H9 (cell line): Measurements from ENCODE around the gene BTBD1. TPM values are rescaled to one million over a fixed set of nuclear protein-coding genes. Genes with fewer than 3 reads are reported as not detected.

Experiments used
- DNase-seq: peaks from one replicate; pipeline ENCODE4 v3.0.0-alpha.2; 2017
- H2AFZ ChIP-seq: one replicate; pipeline ENCODE4 v1.6.1; 2013; ENCODE audit warnings: mild to moderate bottlenecking, low read length, control low read depth, moderate library complexity
- H2AK5ac ChIP-seq: 2 replicates; pipeline ENCODE4 v1.6.1; 2013; ENCODE audit warnings: low read length, control low read depth, mixed read lengths; ENCODE audit not compliant: insufficient read length
- H2BK120ac ChIP-seq: one replicate; pipeline ENCODE4 v1.6.1; 2013; ENCODE audit warnings: low read depth, mild to moderate bottlenecking, low read length, control low read depth, inconsistent platforms; ENCODE audit not compliant: poor library complexity, severe bottlenecking
- H2BK12ac ChIP-seq: 2 replicates; pipeline ENCODE4 v1.6.1; 2013; ENCODE audit warnings: low read length, control low read depth, mixed read lengths, low read depth; ENCODE audit not compliant: insufficient read length
- H2BK15ac ChIP-seq: 2 replicates; pipeline ENCODE4 v1.6.1; 2013; ENCODE audit warnings: low read depth, low read length, control low read depth
- H2BK20ac ChIP-seq: one replicate; pipeline ENCODE4 v1.6.1; 2013; ENCODE audit warnings: low read depth, mild to moderate bottlenecking, low read length, control low read depth, inconsistent platforms; ENCODE audit not compliant: poor library complexity, severe bottlenecking
- H2BK5ac ChIP-seq: 2 replicates; pipeline ENCODE4 v1.6.1; 2013; ENCODE audit warnings: low read length, control low read depth, mixed read lengths; ENCODE audit not compliant: insufficient read length
- H3K14ac ChIP-seq: 2 replicates; pipeline ENCODE4 v1.6.1; 2013; ENCODE audit warnings: low read length, control low read depth; ENCODE audit not compliant: insufficient read depth
- H3K18ac ChIP-seq: 2 replicates; pipeline ENCODE4 v1.6.1; 2013; ENCODE audit warnings: low read depth, mild to moderate bottlenecking, mixed read lengths, low read length, control low read depth; ENCODE audit not compliant: insufficient read length
- H3K23ac ChIP-seq: 2 replicates; pipeline ENCODE4 v1.6.1; 2013; ENCODE audit warnings: low read length, control low read depth, mixed read lengths, low read depth; ENCODE audit not compliant: insufficient read length
- H3K23me2 ChIP-seq: 2 replicates; pipeline ENCODE4 v1.6.1; 2013; ENCODE audit warnings: low read depth, mild to moderate bottlenecking, mixed read lengths, low read length, control low read depth; ENCODE audit not compliant: insufficient read length, poor library complexity, severe bottlenecking
- H3K27ac ChIP-seq: 2 replicates; pipeline ENCODE4 v1.5.1; 2013; ENCODE audit warnings: low read length, control low read depth, mixed read lengths, low read depth; ENCODE audit not compliant: insufficient read length
- H3K27me3 ChIP-seq: 2 replicates; pipeline ENCODE4 v1.6.1; 2013; ENCODE audit warnings: low read length, control low read depth, inconsistent platforms; ENCODE audit not compliant: insufficient read depth
- H3K4ac ChIP-seq: 2 replicates; pipeline ENCODE4 v1.6.1; 2013; ENCODE audit warnings: low read depth, mild to moderate bottlenecking, control low read depth, inconsistent platforms, low read length, moderate library complexity
- H3K4me1 ChIP-seq: 2 replicates; pipeline ENCODE4 v1.6.1; 2013; ENCODE audit warnings: low read length, control low read depth, inconsistent platforms; ENCODE audit not compliant: insufficient read depth
- H3K4me2 ChIP-seq: 2 replicates; pipeline ENCODE4 v1.6.1; 2013; ENCODE audit warnings: low read length, control low read depth, mixed read lengths; ENCODE audit not compliant: insufficient read length, insufficient read depth
- H3K56ac ChIP-seq: 2 replicates; pipeline ENCODE4 v1.6.1; 2013; ENCODE audit warnings: low read depth, mild to moderate bottlenecking, mixed read lengths, low read length, control low read depth; ENCODE audit not compliant: insufficient read length
- H3K79me1 ChIP-seq: 2 replicates; pipeline ENCODE4 v1.6.1; 2013; ENCODE audit warnings: low read depth, mild to moderate bottlenecking, moderate library complexity, low read length, control low read depth, inconsistent platforms; ENCODE audit not compliant: insufficient read depth, poor library complexity, severe bottlenecking
- H3K79me2 ChIP-seq: 2 replicates; pipeline ENCODE4 v1.6.1; 2013; ENCODE audit warnings: low read length, control low read depth, inconsistent platforms; ENCODE audit not compliant: insufficient read depth
- H3K9ac ChIP-seq: 2 replicates; pipeline ENCODE4 v1.6.1; 2013; ENCODE audit warnings: low read length, control low read depth, mixed read lengths; ENCODE audit not compliant: insufficient read length; ENCODE audit errors: extremely low read depth
- H3K9me3 ChIP-seq: one replicate; pipeline ENCODE4 v1.6.1; 2013; ENCODE audit warnings: low read depth, low read length, inconsistent platforms; ENCODE audit not compliant: control insufficient read depth
- H3T11ph ChIP-seq: one replicate; pipeline ENCODE4 v1.6.1; 2013; ENCODE audit warnings: mild to moderate bottlenecking, low read length, control low read depth, inconsistent platforms
- H4K20me1 ChIP-seq: one replicate; pipeline ENCODE4 v1.6.1; 2013; ENCODE audit not compliant: control insufficient read depth, insufficient read length, insufficient read depth
- H4K5ac ChIP-seq: 2 replicates; pipeline ENCODE4 v1.6.1; 2013; ENCODE audit warnings: low read depth, mild to moderate bottlenecking, mixed read lengths, low read length, control low read depth; ENCODE audit not compliant: insufficient read length
- H4K8ac ChIP-seq: replicated peaks from 2 replicates; pipeline ENCODE4 v1.6.1; 2013; ENCODE audit warnings: low read length, control low read depth, mixed read lengths, low read depth; ENCODE audit not compliant: insufficient read length
- H4K91ac ChIP-seq: 2 replicates; pipeline ENCODE4 v1.6.1; 2013; ENCODE audit warnings: low read depth, mild to moderate bottlenecking, moderate library complexity, mixed read lengths, low read length, control low read depth; ENCODE audit not compliant: insufficient read length
- H3K27ac Mint-ChIP-seq, 3 experiments: 2 replicates in 2 of 3; 3 replicates in 1 of 3; pipeline ENCODE4 v1.8.0; 2020 to 2021; ENCODE audit warnings: mixed read lengths in 3 of 3, mild to moderate bottlenecking in 1 of 3, moderate library complexity in 1 of 3
- H3K27me3 Mint-ChIP-seq: 2 replicates; pipeline ENCODE4 v1.8.0; 2021; ENCODE audit warnings: low read depth, mild to moderate bottlenecking, moderate library complexity, mixed read lengths
- H3K36me3 Mint-ChIP-seq, 3 experiments: 2 replicates in 2 of 3; 3 replicates in 1 of 3; pipeline ENCODE4 v1.8.0; 2020 to 2021; ENCODE audit warnings: low read depth in 3 of 3, mixed read lengths in 3 of 3; ENCODE audit not compliant: insufficient read depth in 1 of 3
- H3K4me1 Mint-ChIP-seq, 2 experiments: 2 replicates each; pipeline ENCODE4 v1.8.0; 2020; ENCODE audit warnings: mixed read lengths in 2 of 2
- H3K4me3 Mint-ChIP-seq, 2 experiments: 2 replicates in 1 of 2; 3 replicates in 1 of 2; pipeline ENCODE4 v1.8.0; 2020 to 2021; ENCODE audit warnings: mild to moderate bottlenecking in 2 of 2, mixed read lengths in 2 of 2, moderate library complexity in 1 of 2
- H3K9me3 Mint-ChIP-seq, 2 experiments: 2 replicates in 1 of 2; 3 replicates in 1 of 2; pipeline ENCODE4 v1.8.0; 2020; ENCODE audit warnings: mild to moderate bottlenecking in 2 of 2, mixed read lengths in 2 of 2, moderate library complexity in 1 of 2
- CTCF ChIP-seq: fragments of 200-600 bp; sonication (generic); conservative IDR thresholded peaks from 3 replicates; pipeline ENCODE4 v1.8.0; 2021; ENCODE audit warnings: antibody characterized with exemption, mild to moderate bottlenecking
- WGBS: extraction: QIAGEN DNeasy Blood & Tissue Kit; methylation state at CpG from one replicate; pipeline ENCODE4 v1.1.7; 2013; ENCODE audit warnings: missing lambda C conversion rate, low lambda C conversion rate, mixed read lengths; ENCODE audit not compliant: insufficient read length; ENCODE audit errors: extremely low coverage; 5-methylcytosine and 5-hydroxymethylcytosine counted together
- total RNA-seq: library from RNA; stranded (reverse); gene quantifications from 2 replicates; pipeline ENCODE4 v1.2.1, GENCODE V29; 2021

Gene BTBD1
- total RNA-seq, 1 experiment from 2014 or later: 43.3 TPM

GRCh38 chr15:82993144-82993543 is 73.9 kb downstream of the BTBD1 start:
- H3K9me3 Mint-ChIP-seq: no peaks in the 10 kb centered on the region; a peak in 1 of 5 replicates
- no peaks in the 10 kb centered on the region for H3K4me1 Mint-ChIP-seq
- Histone ChIP-seq H4K91ac (no peak overlapping the region), H4K8ac (no peak overlapping the region), H3K9ac (no peak overlapping the region), H3K4ac (no peak overlapping the region), H3K23me2 (no peaks in the 10 kb centered on the region), H3K23ac (no peak overlapping the region), H3K27me3 (no peaks in the 10 kb centered on the region), H3K4me1 (no peaks in the 10 kb centered on the region), H3K18ac (no peak overlapping the region), H2AK5ac (no peak overlapping the region), H2BK12ac (no peak overlapping the region), H2AFZ (no peak overlapping the region), H2BK120ac (no peak overlapping the region), H2BK20ac (no peak overlapping the region), H4K20me1 (no peaks in the 10 kb centered on the region), H2BK15ac (no peak overlapping the region), H3K27ac (no peak overlapping the region), H3K4me2 (no peak overlapping the region), H2BK5ac (no peak overlapping the region), H3K9me3 (no peaks in the 10 kb centered on the region), H3T11ph (no peak overlapping the region), H3K79me1 (no peaks in the 10 kb centered on the region), H3K56ac (no peak overlapping the region), H3K14ac (no peak overlapping the region), H3K79me2 (no peaks in the 10 kb centered on the region), H4K5ac (no peak overlapping the region)
- peaks cover 6 to 27% (median 24%) of the 10 kb centered on the region in 3 experiments; a peak in 6 of 7 replicates for H3K36me3 Mint-ChIP-seq
- peaks cover 2% of the 10 kb centered on the region; the same call in 1 of the 2 replicates for H3K27me3 Mint-ChIP-seq
- no peak overlapping the region for H3K27ac Mint-ChIP-seq
- WGBS: 100% methylated on average over 3 of the region's 4 CpGs
- DNase-seq: no peak
- TF ChIP-seq CTCF: no peak
- H3K4me3 Mint-ChIP-seq: no peak overlapping the region
